ENCODE data around the gene LUC7L. TPM values are rescaled to one million over a fixed set of nuclear protein-coding genes. Genes with fewer than 3 reads are reported as not detected.
"Not testable (repeated sequence)": the region's sequence is repeated elsewhere in the genome, so short reads cannot be mapped to it uniquely, and the experiment has no call there.

The LUC7L gene
- total RNA-seq, 1 donor from 2014 or later = 55.5 TPM

- no peak for DNase-seq
Observed at GRCh38 chr16:263182-263774, 34.0 kb upstream of the LUC7L start.

- no peak for DNase-seq
Observed at GRCh38 chr16:262121-262745, 33.0 kb upstream of the LUC7L start.

GRCh38 chr16:261031-261691 lies 31.9 kb upstream of the LUC7L start:
- no peak for DNase-seq

- DNase-seq = no peak
Observed at GRCh38 chr16:260326-260725, 31.1 kb upstream of the LUC7L start.

- DNase-seq = no peak
Observed at GRCh38 chr16:259814-260253, 30.6 kb upstream of the LUC7L start.

GRCh38 chr16:259226-259625 lies 30.0 kb upstream of the LUC7L start:
- DNase-seq = no peak

GRCh38 chr16:258091-258490 lies 28.8 kb upstream of the LUC7L start:
- not testable (repeated sequence) for DNase-seq

- no peak for DNase-seq
Observed at GRCh38 chr16:255183-255582, 25.9 kb upstream of the LUC7L start.

GRCh38 chr16:254461-254860 lies 25.2 kb upstream of the LUC7L start:
- DNase-seq = no peak

GRCh38 chr16:253833-254232 lies 24.6 kb upstream of the LUC7L start:
- no peak for DNase-seq

- DNase-seq = peak; percentile 32
Observed at GRCh38 chr16:252366-253337, 23.4 kb upstream of the LUC7L start.

GRCh38 chr16:249431-249830 lies 20.2 kb upstream of the LUC7L start:
- no peak for DNase-seq

- DNase-seq = no peak
Observed at GRCh38 chr16:247027-247426, 17.8 kb upstream of the LUC7L start.

GRCh38 chr16:245105-245504 lies 15.9 kb upstream of the LUC7L start:
- no peak for DNase-seq

- no peak for DNase-seq
Observed at GRCh38 chr16:243348-243747, 14.1 kb upstream of the LUC7L start.

GRCh38 chr16:242281-242680 lies 13.0 kb upstream of the LUC7L start:
- no peak for DNase-seq

GRCh38 chr16:240559-240958 lies 11.3 kb upstream of the LUC7L start:
- DNase-seq = no peak

- DNase-seq = no peak
Observed at GRCh38 chr16:239948-240277, 10.7 kb upstream of the LUC7L start.

- DNase-seq = peak; percentile 93
Observed at GRCh38 chr16:234468-235305, 5.4 kb upstream of the LUC7L start, which contains the start of gene FAM234A. Gene FAM234A, plus strand, starts transcription at chr16:234821. Its CDS starts 19,593 bp downstream, at chr16:254414.

- DNase-seq = no peak
Observed at GRCh38 chr16:230949-231348, 1.7 kb upstream of the LUC7L start.

GRCh38 chr16:230351-230750 lies 1.1 kb upstream of the LUC7L start:
- not testable (repeated sequence) for DNase-seq

- no peak for DNase-seq
Observed at GRCh38 chr16:229731-230281, 557 bp upstream of the LUC7L start.

All from dermis blood vessel endothelial cell (primary cell).